HCT116 (cell line): ENCODE measurements around the gene ANKRD7. TPM values are rescaled to one million over a fixed set of nuclear protein-coding genes. Genes with fewer than 3 reads are reported as not detected.
A peak's percentile ranks its signal among the peaks of the same experiment; 100 is the strongest.

Source experiments
- ATAC-seq: fragments of 200-7000 bp; cut with Tn5 transposase; 2 replicates; pipeline ENCODE4 v1.9.1; 2020; ENCODE audit warnings: mild to moderate bottlenecking, moderate library complexity
- BruUV-seq: library from RNA; stranded (reverse); fragments of 400-500 nt; replicated peaks from 2 replicates; lab custom pipeline; 2021; lab: Mats Ljungman, UMichigan
- CTCF ChIA-PET: fragments of 300-600 bp; sonication (Branson Sonifier 250); formaldehyde crosslinking; loops from one replicate; lab custom pipeline; 2021; ENCODE audit warnings: antibody characterized with exemption; lab: Charles Lee
- POLR2A ChIA-PET: fragments of 300-600, 350-600 bp; sonication (Branson Sonifier 250); formaldehyde crosslinking; loops from one replicate; lab custom pipeline; 2021; ENCODE audit warnings: antibody characterized with exemption; lab: Charles Lee
- RAD21 ChIA-PET, 2 experiments: fragments of 300-600 bp; sonication (Branson Sonifier 250); formaldehyde crosslinking; loops; one replicate each; lab custom pipeline; 2023; ENCODE audit warnings: low total read pairs in 2 of 2; ENCODE audit not compliant: uncharacterized antibody in 2 of 2, unreplicated experiment in 2 of 2, low non-redundant PET in 1 of 2; lab: Charles Lee
- DNase-seq: peaks from one replicate; pipeline ENCODE4 v3.0.0-alpha.2; 2010; ENCODE audit warnings: low read depth, low spot score
- H2AFZ ChIP-seq: fragments of 200-600 bp; shearing (Covaris generic), sonication (generic); 2 replicates; pipeline ENCODE4 v1.6.1; 2017; ENCODE audit warnings: low read depth, mixed run types, mixed read lengths, antibody characterized with exemption, low read length; ENCODE audit not compliant: poor library complexity, severe bottlenecking
- H3K27ac ChIP-seq: 2 replicates; pipeline ENCODE4 v1.5.1; 2012; ENCODE audit warnings: low read depth, low read length
- H3K27me3 ChIP-seq: fragments of 200-600 bp; sonication (generic); 2 replicates; pipeline ENCODE4 v1.6.1; 2016; ENCODE audit warnings: mixed run types, low read length, mixed read lengths; ENCODE audit not compliant: insufficient read depth
- H3K36me3 ChIP-seq, 2 experiments: fragments of 200-500 bp in 1 of 2; fragments of 200-600 bp in 1 of 2; sonication (Bioruptor generic) in 1 of 2; sonication (generic) in 1 of 2; 2 replicates each; pipeline versions ENCODE4 v1.5.1 to v1.6.1; 2014 to 2016; ENCODE audit warnings: low read length in 2 of 2, inconsistent platforms in 1 of 2, mixed read lengths in 1 of 2, mixed run types in 1 of 2; ENCODE audit not compliant: insufficient read depth in 2 of 2, control insufficient read depth in 1 of 2
- H3K4me1 ChIP-seq, 2 experiments: fragments of 200-600 bp in 1 of 2; sonication (generic) in 1 of 2; 2 replicates each; pipeline versions ENCODE4 v1.5.1 to v1.6.1; 2012 to 2017; ENCODE audit warnings: low read length in 2 of 2, inconsistent platforms in 1 of 2, mild to moderate bottlenecking in 1 of 2, mixed read lengths in 1 of 2, mixed run types in 1 of 2, moderate library complexity in 1 of 2; ENCODE audit not compliant: insufficient read depth in 2 of 2, control insufficient read depth in 1 of 2
- H3K4me2 ChIP-seq: fragments of 200-600 bp; sonication (generic); 2 replicates; pipeline ENCODE4 v1.6.1; 2017; ENCODE audit warnings: mixed run types, low read length, mixed read lengths
- H3K4me3 ChIP-seq, 2 experiments: fragments of 200-600 bp in 1 of 2; sonication (generic) in 1 of 2; replicated peaks in 1 of 2; 2 replicates each; pipeline ENCODE4 v1.5.1; 2011 to 2016; ENCODE audit warnings: low read length in 2 of 2, control low read depth in 1 of 2, low read depth in 1 of 2, mild to moderate bottlenecking in 1 of 2, mixed read lengths in 1 of 2, mixed run types in 1 of 2
- H3K79me2 ChIP-seq: fragments of 200-600 bp; sonication (generic); 2 replicates; pipeline ENCODE4 v1.6.1; 2017; ENCODE audit warnings: mild to moderate bottlenecking, mixed run types, low read length, moderate library complexity, mixed read lengths; ENCODE audit not compliant: insufficient read depth
- H3K9ac ChIP-seq: fragments of 200-600 bp; sonication (generic); 2 replicates; pipeline ENCODE4 v1.6.1; 2016; ENCODE audit warnings: low read length, mixed read lengths
- H3K9me2 ChIP-seq: fragments of 200-600 bp; sonication (generic), shearing (Covaris generic); 2 replicates; pipeline ENCODE4 v1.6.1; 2017; ENCODE audit warnings: mixed run types, mild to moderate bottlenecking, moderate library complexity; ENCODE audit not compliant: insufficient read depth
- H3K9me3 ChIP-seq, 2 experiments: fragments of 200-500 bp in 1 of 2; fragments of 200-600 bp in 1 of 2; sonication (Bioruptor generic) in 1 of 2; sonication (generic) in 1 of 2; 2 replicates each; pipeline ENCODE4 v1.6.1; 2014 to 2017; ENCODE audit warnings: low read length in 2 of 2, mixed read lengths in 2 of 2, inconsistent platforms in 1 of 2, low read depth in 1 of 2, mild to moderate bottlenecking in 1 of 2, mixed run types in 1 of 2, moderate library complexity in 1 of 2; ENCODE audit not compliant: control insufficient read depth in 1 of 2, insufficient read depth in 1 of 2
- H4K20me1 ChIP-seq: fragments of 200-600 bp; sonication (generic), shearing (Covaris generic); 2 replicates; pipeline ENCODE4 v1.6.1; 2017; ENCODE audit warnings: mixed run types, mild to moderate bottlenecking, moderate library complexity; ENCODE audit not compliant: insufficient read depth
- CTCF ChIP-seq, 3 experiments: fragments of 200-600 bp in 1 of 3; sonication (generic) in 1 of 3; IDR thresholded peaks in 2 of 3; conservative IDR thresholded peaks in 1 of 3; 2 replicates each; pipeline ENCODE4 v1.5.1; 2012 to 2017; ENCODE audit warnings: low read depth in 2 of 3, low read length in 2 of 3, antibody characterized with exemption in 1 of 3, borderline replicate concordance in 1 of 3, control low read depth in 1 of 3, mild to moderate bottlenecking in 1 of 3, mixed read lengths in 1 of 3, mixed run types in 1 of 3, moderate library complexity in 1 of 3; ENCODE audit not compliant: insufficient read depth in 1 of 3
- POLR2A ChIP-seq: IDR thresholded peaks from 2 replicates; pipeline ENCODE4 v1.7.0; 2011; ENCODE audit warnings: borderline replicate concordance; ENCODE audit not compliant: insufficient read depth, insufficient read length; ENCODE audit errors: extremely low read depth
- RAD21 ChIP-seq: IDR thresholded peaks from 2 replicates; pipeline ENCODE4 v1.6.1; 2012; ENCODE audit warnings: low read depth, mild to moderate bottlenecking
- REST ChIP-seq: IDR thresholded peaks from 2 replicates; pipeline ENCODE4 v1.6.1; 2012; ENCODE audit warnings: low read depth
- intact Hi-C: fragments of 100-400 bp; cut with micrococcal nuclease; formaldehyde crosslinking; loops from 2 replicates; pipeline ENCODE4 v1.10.0; 2022
- total RNA-seq: library from RNA; stranded (reverse); gene quantifications from one replicate; pipeline ENCODE4 v1.2.1, GENCODE V29; 2021; ENCODE audit not compliant: unreplicated experiment

ANKRD7 gene
- total RNA-seq, 1 experiment from 2014 or later: not detected

- TF ChIP-seq REST: no peak
These were observed 29.9 kb upstream of the ANKRD7 start (continued) for GRCh38 chr7:118194571-118194970.

- BruUV-seq: no TSS peak
- Histone ChIP-seq H3K9ac (no peak overlapping the region), H3K79me2 (peaks cover 7% of the 10 kb centered on the region; the same call in 1 of the 2 replicates), H3K27ac (no peak overlapping the region), H3K4me3 (no peak overlapping the region), H2AFZ (no peak overlapping the region), H3K9me3 (no peaks in the 10 kb centered on the region), H3K4me1 (no peaks in the 10 kb centered on the region), H3K36me3 (peaks cover 6 to 11% of the 10 kb centered on the region in 2 experiments), H4K20me1 (no peaks in the 10 kb centered on the region; the same call in 1 of the 2 replicates), H3K9me2 (no peaks in the 10 kb centered on the region), H3K4me2 (no peak overlapping the region), H3K27me3 (no peaks in the 10 kb centered on the region)
- ChIA-PET RAD21 (no interaction called here), POLR2A (no interaction called here), CTCF (interaction anchor here (0.6 kb wide), 1 partner anchor 267 kb away, joined by 3 read pairs; no protein-coding TSS in a partner anchor)
- DNase-seq: peak; percentile 64
- intact Hi-C loops: loop anchor here (2.0 to 5.0 kb wide), 2 partner anchors 445 to 799 kb away; no protein-coding TSS in a partner anchor
- peak; percentile 90 for ATAC-seq
- peak; percentile 63 for TF ChIP-seq RAD21
- TF ChIP-seq POLR2A: no peak
- TF ChIP-seq CTCF (IDR thresholded peaks at IDR 0.05 in 2 of 3, conservative IDR thresholded peaks at IDR 0.05 in 1 of 3; ENCODE audit: borderline replicate concordance in 1 of 3, insufficient read depth in 1 of 3, low read depth in 2 of 3, low read length in 2 of 3): peak; percentile 36 to 87 (median 62); a peak in 5 of 6 replicates
These were observed 28.5 kb upstream of the ANKRD7 start for GRCh38 chr7:118195837-118196474.
